ENCODE results near the gene HSPBP1.

DNA sequence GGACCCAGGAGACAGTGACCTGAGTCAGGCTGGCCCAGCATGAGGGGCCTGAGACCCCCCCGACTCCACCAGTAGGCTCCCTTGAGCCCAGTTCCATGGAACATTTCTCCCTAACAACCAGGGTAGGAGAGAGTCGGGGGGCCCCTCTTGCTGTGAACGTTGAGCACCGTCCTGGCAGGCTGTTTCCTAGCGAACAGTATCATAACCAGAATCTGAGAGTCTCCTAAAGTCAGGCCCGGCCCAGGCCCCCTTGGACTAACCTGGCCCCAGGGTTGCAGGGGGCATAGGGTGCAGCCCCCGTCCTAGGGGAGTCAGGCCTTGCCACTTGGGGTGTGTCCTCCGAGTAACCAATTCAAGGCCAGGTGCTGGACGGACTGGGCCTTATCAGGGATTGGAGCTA lies 31.5 kb upstream of the HSPBP1 start:
- TF ChIP-seq, protein P1, sequence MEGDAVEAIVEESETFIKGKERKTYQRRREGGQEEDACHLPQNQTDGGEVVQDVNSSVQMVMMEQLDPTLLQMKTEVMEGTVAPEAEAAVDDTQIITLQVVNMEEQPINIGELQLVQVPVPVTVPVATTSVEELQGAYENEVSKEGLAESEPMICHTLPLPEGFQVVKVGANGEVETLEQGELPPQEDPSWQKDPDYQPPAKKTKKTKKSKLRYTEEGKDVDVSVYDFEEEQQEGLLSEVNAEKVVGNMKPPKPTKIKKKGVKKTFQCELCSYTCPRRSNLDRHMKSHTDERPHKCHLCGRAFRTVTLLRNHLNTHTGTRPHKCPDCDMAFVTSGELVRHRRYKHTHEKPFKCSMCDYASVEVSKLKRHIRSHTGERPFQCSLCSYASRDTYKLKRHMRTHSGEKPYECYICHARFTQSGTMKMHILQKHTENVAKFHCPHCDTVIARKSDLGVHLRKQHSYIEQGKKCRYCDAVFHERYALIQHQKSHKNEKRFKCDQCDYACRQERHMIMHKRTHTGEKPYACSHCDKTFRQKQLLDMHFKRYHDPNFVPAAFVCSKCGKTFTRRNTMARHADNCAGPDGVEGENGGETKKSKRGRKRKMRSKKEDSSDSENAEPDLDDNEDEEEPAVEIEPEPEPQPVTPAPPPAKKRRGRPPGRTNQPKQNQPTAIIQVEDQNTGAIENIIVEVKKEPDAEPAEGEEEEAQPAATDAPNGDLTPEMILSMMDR (conservative IDR thresholded peaks at IDR 0.05; ENCODE audit: low read depth, low read length), result no peak
- TF ChIP-seq EZH2 (IDR thresholded peaks at IDR 0.05; ENCODE audit: borderline replicate concordance, low read depth, low read length, poor library complexity, severe bottlenecking), result no peak

Data from A673 (cell line).